ENCODE results near the gene SMCO2.
"Not testable (repeated sequence)": the region's sequence is repeated elsewhere in the genome, so short reads cannot be mapped to it uniquely, and the experiment has no call there.

The SMCO2 gene

DNA sequence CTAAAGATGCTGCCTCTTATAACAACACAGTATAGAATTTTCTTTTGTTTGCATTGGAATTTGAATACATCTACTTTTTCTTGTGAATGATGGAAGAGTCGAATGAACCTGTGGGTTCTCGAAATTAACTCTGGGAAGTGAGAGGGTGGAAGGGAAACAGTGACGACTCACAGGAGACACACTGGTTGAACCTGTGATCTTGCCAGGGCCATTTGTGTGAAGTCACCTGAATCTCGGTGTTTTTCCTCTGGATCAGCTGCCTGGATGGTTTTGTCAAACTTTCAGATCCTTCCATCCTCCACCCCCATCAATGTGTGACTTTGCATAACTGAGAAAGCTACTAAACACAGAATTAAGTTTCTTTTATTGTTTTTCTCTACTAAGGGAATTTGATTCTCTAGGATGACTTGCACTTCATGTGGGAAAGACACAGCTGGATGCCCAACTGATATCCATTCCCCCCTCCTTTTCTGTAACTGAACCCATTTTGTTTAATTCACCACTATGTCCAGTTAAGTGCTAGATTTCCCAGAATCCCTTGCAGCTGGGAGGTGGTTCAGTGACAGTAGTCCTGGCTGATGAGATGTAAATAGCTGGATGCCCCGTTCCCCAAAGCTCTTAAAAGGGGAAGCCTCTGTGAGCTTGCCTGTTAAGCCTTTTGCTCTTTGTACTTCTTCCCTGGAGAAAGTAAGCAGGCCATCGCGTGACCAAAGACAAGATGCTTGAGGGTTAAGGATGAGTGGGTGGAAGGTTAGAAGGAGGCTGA, 83.8 kb downstream of the SMCO2 start:
- no peak for DNase-seq

DNA sequence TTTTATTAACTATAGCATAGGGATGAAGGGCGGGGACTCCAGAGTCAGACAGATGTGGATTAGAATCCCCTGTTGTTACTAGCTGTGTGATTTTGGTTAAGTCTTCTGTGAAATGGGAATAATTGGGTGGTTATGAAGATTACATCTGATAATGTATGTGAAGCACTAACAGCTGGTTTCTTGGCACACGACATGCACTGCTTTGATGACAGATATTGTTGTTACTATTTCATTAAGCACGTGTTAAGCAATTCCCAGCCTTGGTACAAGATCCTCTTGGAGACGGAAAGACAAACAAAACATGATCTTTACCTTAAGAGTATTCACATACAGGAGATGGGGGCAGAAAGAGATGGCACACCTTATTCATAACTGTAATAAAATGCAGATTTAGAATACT, 85.4 kb downstream of the SMCO2 start:
- no peak for DNase-seq

DNA sequence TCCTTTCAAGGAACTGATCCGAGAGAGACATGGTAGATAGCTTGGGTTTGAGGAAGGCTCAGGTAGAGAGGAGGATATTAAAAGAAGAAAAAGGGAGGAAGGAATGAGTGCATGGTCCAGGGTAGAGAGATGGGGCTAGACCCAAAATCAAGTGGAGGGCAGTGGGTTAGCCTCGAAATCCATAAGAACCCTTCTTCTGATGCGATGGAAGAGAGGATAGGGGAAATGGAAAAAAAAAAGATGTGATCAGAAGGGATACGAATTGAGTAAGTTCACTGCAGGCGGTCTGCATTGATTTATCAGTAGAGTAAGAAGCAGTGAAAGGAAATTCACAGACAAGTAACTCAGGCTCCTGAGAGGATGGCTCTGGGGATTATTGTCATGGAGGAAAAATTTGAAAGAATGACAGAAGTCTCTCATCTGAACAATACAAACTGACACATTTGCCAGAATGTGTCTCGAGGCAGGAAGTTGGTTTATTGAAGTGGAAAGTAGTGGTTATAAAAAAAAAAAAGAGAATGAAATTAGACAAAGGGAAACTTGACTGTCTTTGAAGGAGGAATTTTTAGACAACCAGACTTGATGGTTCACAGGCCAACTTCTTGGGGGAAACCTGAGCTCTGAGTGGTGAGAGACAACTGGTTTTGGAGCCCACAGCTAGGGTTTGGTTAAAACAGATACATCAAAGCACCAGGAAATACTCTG, 87.7 kb downstream of the SMCO2 start:
- DNase-seq, result no peak

- no peak for DNase-seq
Measured at GRCh38 chr12:27534765-27535161, 88.2 kb downstream of the SMCO2 start.

DNA sequence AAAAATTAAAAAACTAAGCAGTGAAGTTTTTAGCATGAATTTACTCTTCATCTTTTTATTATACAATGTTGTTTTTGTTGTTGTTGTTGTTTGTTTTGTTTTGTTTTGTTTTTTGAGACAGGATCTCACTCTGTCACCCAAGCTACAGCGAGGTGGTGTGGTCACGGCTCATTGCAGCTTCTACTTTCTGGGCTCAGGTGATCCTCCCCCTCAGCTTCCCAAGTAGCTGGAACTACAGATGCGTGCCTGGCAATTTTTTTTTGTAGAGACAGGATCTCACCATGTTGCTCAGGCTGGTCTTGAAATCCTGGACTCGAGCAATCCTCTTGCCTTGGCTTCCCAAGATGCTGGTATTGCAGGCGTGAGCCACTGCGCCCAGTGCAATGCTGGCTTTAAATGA, 88.8 kb downstream of the SMCO2 start:
- DNase-seq, result no peak

- DNase-seq, result no peak
Measured at GRCh38 chr12:27537855-27538675, 91.5 kb downstream of the SMCO2 start.

DNA sequence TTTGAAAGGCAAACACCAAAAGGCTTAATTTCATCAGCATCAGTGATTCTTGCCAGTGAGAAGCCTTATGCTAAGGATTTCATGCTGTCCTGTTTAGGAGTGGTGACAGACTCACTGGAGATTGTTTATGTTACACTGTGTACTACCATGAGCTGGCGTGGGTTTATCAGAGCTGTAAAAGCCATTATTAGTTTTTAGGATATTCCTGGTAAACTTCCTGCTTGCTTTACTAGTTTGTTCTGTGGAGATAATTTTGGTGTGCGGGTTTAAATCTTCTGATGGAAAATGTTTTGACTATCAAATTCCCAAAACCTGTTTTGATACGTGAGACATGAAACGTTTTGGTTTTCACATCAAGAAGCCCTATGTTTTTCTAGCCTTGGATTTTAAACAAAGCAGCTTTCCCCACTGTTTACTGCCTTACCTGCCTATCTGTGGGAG, 92.7 kb downstream of the SMCO2 start:
- DNase-seq, result no peak

DNA sequence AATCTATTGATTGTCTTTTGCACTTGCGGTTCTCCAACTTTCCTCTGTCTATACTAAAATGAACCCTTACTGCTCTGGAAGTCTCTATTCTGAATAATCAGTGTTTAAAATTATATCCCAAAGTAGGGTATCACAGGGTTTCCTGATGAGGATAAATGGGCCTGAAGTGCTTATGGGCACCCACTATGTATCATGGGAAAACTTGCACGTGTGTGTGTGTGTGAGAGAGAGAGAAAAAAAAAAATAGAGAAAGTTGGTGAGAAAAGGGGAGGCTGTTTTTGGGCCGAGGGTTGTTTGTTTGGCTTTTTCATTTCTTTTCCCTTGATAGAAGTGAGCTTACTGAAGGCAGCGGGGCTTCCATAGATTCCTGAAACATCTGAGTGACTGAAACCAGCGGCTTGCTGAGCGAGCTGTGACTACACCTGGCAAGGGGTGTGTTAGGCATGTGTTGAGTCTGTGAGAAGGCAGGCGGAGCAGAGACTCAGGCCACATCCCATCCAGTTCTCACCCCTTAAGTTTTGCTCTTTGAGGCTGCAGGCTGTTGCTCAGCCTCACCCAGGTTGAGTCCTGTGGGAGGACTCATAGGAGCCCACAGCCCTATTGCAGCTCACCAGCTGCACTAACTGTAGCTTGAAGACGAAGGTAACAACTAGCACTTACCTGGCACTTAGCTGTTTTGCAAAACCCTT, 94.6 kb downstream of the SMCO2 start:
- DNase-seq, result no peak

DNA sequence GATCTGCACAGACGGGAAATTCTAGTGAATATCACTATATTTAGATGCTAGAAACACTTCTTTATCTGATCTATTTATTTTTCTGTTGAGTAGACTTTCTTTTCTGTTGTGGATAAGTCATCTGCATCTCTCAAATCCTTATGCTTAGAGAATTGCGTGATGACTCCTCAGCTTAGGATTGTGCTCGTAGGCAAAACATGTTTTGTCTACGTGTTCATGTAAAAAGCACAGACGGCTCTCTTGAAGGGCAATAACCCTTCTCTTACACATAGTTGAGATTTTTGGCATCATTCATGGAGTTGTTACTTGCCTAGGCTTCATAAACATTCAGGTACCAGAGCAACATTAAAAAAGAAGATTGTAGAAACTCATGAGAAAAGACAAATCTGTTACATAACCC, 96.1 kb downstream of the SMCO2 start:
- DNase-seq, result no peak

GRCh38 chr12:27544858-27545257, 98.3 kb downstream of the SMCO2 start:
- not testable (repeated sequence) for DNase-seq

DNA sequence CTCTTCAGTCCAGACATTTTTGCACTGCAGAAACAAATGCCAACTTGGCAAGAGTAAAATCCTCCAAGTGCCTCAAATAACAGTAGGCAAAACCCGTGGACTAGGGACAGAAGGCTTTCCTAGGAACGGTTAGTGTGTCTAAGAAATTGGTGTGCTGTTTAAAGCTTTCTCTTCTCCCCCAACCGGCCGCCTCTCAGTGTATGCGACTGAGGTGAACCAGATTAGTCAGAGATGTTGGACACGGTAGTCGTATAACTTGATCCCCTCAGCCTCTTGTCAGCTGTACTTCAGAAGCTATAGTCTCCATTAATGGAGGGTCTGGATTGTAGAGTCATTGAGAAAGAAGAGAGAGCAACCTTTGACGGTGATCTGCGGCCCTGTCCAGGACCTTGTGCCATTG, 99.1 kb downstream of the SMCO2 start:
- DNase-seq, result no peak

GRCh38 chr12:27547592-27547991, 101.1 kb downstream of the SMCO2 start:
- DNase-seq, result no peak

DNA sequence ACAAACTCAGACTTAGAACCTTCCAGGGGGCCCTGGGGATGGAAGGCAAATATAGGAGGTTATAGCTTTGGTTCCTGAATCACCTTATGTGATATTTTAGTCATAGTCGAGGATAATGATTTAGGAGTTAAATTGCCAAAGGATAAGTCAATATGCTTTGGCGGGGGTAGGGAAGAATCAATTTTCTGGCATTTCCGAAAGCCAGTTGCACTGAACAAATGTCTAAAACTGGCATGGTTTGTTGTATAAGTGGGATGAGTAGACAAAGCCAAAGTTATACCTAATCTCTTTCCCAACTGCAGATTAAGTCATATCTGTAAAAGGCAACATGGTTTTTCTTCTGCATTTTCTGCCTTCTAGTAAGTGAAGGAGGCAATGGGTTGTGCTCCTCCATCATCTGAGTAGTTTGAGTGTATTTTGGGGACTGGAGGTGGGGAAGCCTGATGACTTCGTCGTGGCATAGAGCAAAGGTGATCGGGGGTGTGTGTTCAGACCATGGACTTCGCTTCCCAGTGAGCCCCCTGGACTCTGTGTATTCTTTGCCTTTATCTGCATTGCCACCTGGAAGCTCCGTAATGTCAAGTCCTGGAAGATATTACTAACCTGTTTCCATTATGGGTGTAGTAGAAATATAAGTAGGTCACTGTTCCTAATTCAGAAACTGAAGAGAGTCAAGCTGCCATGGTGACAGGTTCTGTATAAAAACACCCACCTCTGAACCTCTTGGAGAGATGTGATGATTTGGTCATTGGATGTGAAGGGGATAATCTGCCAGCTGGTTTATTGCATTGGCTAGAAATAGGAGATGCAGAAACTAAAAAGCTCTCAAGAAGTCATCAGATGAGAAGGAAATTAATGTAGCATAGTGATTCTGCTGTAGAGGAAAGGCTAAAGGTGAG, 102.0 kb downstream of the SMCO2 start:
- no peak for DNase-seq

DNA sequence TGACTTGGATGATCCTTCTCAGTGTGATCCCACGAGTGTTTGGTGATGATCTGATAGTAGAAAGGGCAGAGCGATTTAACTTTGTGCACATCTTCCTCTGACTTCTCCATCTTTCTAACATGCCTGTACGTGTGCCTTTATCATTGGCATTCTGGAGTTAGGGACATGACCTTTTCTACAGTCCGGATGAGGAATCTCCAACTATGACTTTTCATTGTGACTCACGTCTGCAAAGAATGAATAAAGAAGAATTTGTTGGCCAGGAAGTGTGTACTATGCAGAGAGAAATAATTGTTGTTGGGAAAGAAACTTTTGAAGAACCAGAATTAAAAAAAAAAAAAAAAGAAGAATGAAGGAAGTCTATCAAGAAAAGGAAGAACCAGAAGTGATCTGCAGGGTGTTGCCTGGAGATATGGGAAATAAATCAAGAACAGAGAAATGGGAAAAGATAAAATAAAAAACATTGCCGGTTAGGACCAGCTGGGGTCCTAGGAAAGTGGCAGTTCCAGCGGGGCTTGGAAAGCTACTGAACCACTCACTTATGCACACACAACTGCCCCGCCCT, 102.8 kb downstream of the SMCO2 start:
- no peak for DNase-seq

DNA sequence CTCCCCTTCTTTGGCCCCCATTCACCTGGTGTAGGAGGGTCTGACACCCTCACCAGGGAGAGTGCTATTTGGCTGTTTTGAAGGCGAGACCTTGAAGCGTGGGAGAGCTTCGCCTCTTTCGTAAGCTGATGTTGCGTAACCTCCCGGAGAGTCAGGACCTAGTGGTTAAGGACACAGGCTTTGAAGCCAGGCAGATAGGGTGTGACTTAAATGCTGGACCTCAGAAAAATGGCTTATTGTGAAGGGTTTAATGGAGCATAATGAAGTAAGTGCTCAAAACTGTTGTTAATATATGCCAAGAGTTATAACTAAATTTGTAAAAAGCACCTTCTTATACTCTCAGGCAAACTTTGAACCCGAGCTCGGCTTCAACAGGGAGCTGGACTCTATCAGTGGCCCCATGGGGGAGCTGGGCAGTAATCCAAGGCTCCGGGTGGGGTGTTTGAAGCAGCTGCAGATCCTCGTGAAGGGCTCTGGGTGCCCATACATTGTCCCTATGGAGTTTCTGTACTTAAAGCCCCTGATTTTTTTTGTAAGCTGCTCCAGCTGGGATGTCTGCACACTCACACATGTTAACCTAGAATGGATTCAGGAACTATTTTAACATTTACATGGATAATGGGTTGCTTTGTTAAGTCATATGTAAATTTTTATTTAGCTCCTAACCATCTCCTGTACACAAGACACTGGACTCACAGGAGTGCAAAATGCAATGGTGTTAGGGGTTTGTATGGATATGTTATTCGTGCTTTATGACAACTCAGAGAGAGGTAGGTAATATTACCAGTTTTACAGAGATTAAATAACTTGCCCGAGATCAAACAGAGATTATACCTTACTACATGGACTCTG, 103.5 kb downstream of the SMCO2 start:
- no peak for DNase-seq

DNA sequence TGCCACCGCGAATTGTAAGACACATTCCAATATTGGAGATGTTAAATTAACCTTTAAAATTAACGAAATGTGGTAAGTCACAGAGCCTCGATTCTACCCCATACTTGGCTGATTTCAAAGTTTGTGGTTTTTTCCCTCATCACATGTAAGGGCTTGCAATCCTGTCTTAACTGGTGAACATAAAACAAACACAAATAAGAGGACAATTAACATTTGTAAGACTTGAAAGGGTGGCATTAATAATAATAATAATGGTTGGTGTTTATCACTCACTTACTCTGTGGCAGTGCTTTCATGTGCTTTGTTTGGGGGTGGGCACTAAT, 104.1 kb downstream of the SMCO2 start:
- DNase-seq, result no peak

DNA sequence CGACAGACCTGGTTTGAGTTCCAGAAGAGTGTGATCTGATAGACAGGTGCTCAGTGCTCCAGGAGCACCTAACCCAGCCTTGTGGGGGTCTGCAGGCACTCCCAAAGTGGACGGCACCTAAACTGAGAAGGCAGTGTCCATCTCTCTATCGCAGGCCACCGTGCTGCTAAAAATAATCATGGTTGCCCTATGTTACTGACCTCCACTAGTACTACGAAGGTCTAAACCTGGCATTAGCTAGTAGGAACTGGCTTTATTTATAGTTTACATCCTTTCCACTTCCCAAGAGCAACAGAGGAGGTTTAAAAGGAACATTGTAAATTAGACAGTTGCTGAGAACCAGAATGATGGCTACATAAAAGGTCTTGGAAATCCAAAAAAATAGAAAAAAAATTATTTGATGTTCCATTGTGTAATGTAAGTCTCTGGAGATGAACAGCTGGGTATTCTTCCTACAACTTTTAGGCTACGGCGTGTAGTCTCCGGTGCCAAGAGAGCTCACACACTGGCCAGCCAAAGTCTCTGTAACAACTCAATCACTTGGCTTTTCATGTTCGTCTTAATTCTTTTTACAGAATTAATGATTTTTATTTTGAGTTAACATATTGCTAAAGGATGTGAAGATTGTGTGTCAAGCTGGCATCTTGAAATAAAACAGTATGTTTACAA, 104.8 kb downstream of the SMCO2 start:
- DNase-seq, result no peak
